CD14-positive monocyte (primary cell): ENCODE measurements around the gene TAS1R3. TPM values are rescaled to one million over a fixed set of nuclear protein-coding genes. Genes with fewer than 3 reads are reported as not detected.

Experiments used
- DNase-seq, 3 donors: peaks; one replicate each; pipeline ENCODE4 v3.0.0-alpha.2; 2011 to 2022
- H2AFZ ChIP-seq: 2 replicates; pipeline ENCODE4 v1.6.0; 2012; ENCODE audit warnings: mild to moderate bottlenecking, low read depth, low read length, inconsistent platforms; ENCODE audit not compliant: insufficient read depth, poor library complexity, severe bottlenecking
- H3K27ac ChIP-seq, 2 donors: 1 replicate in 1 of 2; 2 replicates in 1 of 2; pipeline ENCODE4 v1.5.1; 2012 to 2013; ENCODE audit warnings: low read length in 2 of 2, control low read depth in 1 of 2, inconsistent platforms in 1 of 2, low read depth in 1 of 2, mild to moderate bottlenecking in 1 of 2
- H3K27me3 ChIP-seq, 2 donors: one replicate each; pipeline versions ENCODE4 v1.6.0 to v1.6.1; 2011 to 2013; ENCODE audit warnings: low read length in 2 of 2; ENCODE audit not compliant: control insufficient read depth in 2 of 2, insufficient read depth in 2 of 2
- H3K36me3 ChIP-seq, 2 donors: replicated peaks in 1 of 2; 1 replicate in 1 of 2; 2 replicates in 1 of 2; pipeline versions ENCODE4 v1.5.1 to v1.6.1; 2012 to 2013; ENCODE audit warnings: low read length in 2 of 2, control low read depth in 1 of 2, inconsistent platforms in 1 of 2, mild to moderate bottlenecking in 1 of 2; ENCODE audit not compliant: insufficient read depth in 2 of 2, control insufficient read depth in 1 of 2
- H3K4me1 ChIP-seq, 2 donors: 1 replicate in 1 of 2; 2 replicates in 1 of 2; pipeline versions ENCODE4 v1.5.1 to v1.6.1; 2012 to 2013; ENCODE audit warnings: low read length in 2 of 2, control low read depth in 1 of 2, inconsistent platforms in 1 of 2, mild to moderate bottlenecking in 1 of 2, moderate library complexity in 1 of 2; ENCODE audit not compliant: insufficient read depth in 2 of 2, control insufficient read depth in 1 of 2
- H3K4me2 ChIP-seq: replicated peaks from 2 replicates; pipeline ENCODE3; 2012; ENCODE audit warnings: low read length, moderate library complexity, mild to moderate bottlenecking; ENCODE audit not compliant: poor library complexity, severe bottlenecking; ENCODE audit errors: extremely low read depth
- H3K4me3 ChIP-seq, 3 experiments: fragments of 200-600 bp in 1 of 3; sonication (generic) in 1 of 3; replicated peaks in 1 of 3; 1 replicate in 2 of 3; 2 replicates in 1 of 3; pipeline ENCODE4 v1.5.1; 2011 to 2013; ENCODE audit warnings: low read length in 3 of 3, mild to moderate bottlenecking in 3 of 3, control low read depth in 2 of 3, low read depth in 2 of 3, inconsistent platforms in 1 of 3, moderate library complexity in 1 of 3
- H3K79me2 ChIP-seq: 2 replicates; pipeline ENCODE4 v1.6.0; 2012; ENCODE audit warnings: mild to moderate bottlenecking, control low read depth, inconsistent platforms, low read length, moderate library complexity; ENCODE audit not compliant: insufficient read depth
- H3K9ac ChIP-seq: 2 replicates; pipeline ENCODE4 v1.6.0; 2017; ENCODE audit warnings: low read length, mild to moderate bottlenecking; ENCODE audit not compliant: insufficient read depth, poor library complexity, severe bottlenecking
- H3K9me3 ChIP-seq, 2 donors: replicated peaks in 1 of 2; 1 replicate in 1 of 2; 2 replicates in 1 of 2; pipeline versions ENCODE4 v1.5.1 to v1.6.1; 2012 to 2013; ENCODE audit warnings: low read length in 2 of 2, control low read depth in 1 of 2; ENCODE audit not compliant: control insufficient read depth in 1 of 2, insufficient read depth in 1 of 2
- H4K20me1 ChIP-seq: 2 replicates; pipeline ENCODE4 v1.6.0; 2012; ENCODE audit warnings: mild to moderate bottlenecking, low read length, control low read depth, moderate library complexity; ENCODE audit not compliant: insufficient read depth
- H3K27ac Mint-ChIP-seq, 7 donors: one replicate each; pipeline ENCODE4 v1.8.0; 2020; ENCODE audit warnings: mild to moderate bottlenecking in 7 of 7, mixed read lengths in 7 of 7, moderate library complexity in 6 of 7, inconsistent platforms in 2 of 7
- H3K27me3 Mint-ChIP-seq, 3 donors: one replicate each; pipeline ENCODE4 v1.8.0; 2021 to 2022; ENCODE audit warnings: low read depth in 3 of 3, mild to moderate bottlenecking in 3 of 3, mixed read lengths in 3 of 3, moderate library complexity in 3 of 3, inconsistent platforms in 1 of 3
- H3K36me3 Mint-ChIP-seq, 2 donors: one replicate each; pipeline ENCODE4 v1.8.0; 2020; ENCODE audit warnings: mixed read lengths in 2 of 2, inconsistent platforms in 1 of 2, mild to moderate bottlenecking in 1 of 2
- H3K4me1 Mint-ChIP-seq: one replicate; pipeline ENCODE4 v1.8.0; 2020; ENCODE audit warnings: mild to moderate bottlenecking, mixed read lengths
- H3K4me3 Mint-ChIP-seq, 2 donors: one replicate each; pipeline ENCODE4 v1.8.0; 2020; ENCODE audit warnings: mild to moderate bottlenecking in 2 of 2, mixed read lengths in 2 of 2, moderate library complexity in 1 of 2
- H3K9me3 Mint-ChIP-seq, 7 donors: one replicate each; pipeline ENCODE4 v1.8.0; 2020 to 2022; ENCODE audit warnings: mixed read lengths in 7 of 7, mild to moderate bottlenecking in 6 of 7, moderate library complexity in 6 of 7, inconsistent platforms in 2 of 7
- CTCF ChIP-seq: fragments of 200-600 bp; IDR thresholded peaks from one replicate; pipeline ENCODE4 v1.8.0; 2022; ENCODE audit warnings: antibody characterized with exemption, mild to moderate bottlenecking
- WGBS: methylation state at CpG from one replicate; pipeline ENCODE4 v1.1.5; 2013; ENCODE audit warnings: missing lambda C conversion rate; ENCODE audit not compliant: insufficient coverage; 5-methylcytosine and 5-hydroxymethylcytosine counted together
- intact Hi-C, 2 donors: fragments of 100-400 bp; cut with micrococcal nuclease; formaldehyde crosslinking; loops; one replicate each; pipeline versions ENCODE4 v1.15.0 to v1.15.1; 2023
- polyA plus RNA-seq, 3 donors: library from polyadenylated mRNA; depleted of rRNA in 1 of 3; unstranded in 2 of 3; stranded (reverse) in 1 of 3; fragments of 300-500 nt in 2 of 3; fragments of >200 nt in 1 of 3; fragmentation: Illumina TruSeq in 2 of 3; gene quantifications; 1 replicate in 2 of 3; 2 replicates in 1 of 3; pipeline ENCODE4 v1.2.3, GENCODE V29; 2012 to 2021

The TAS1R3 gene
- polyA plus RNA-seq, 3 donors: 0.45 TPM; not detected in 2

- Mint-ChIP-seq H3K9me3 (no peaks in the 10 kb centered on the region), H3K4me1 (peaks cover 36% of the 10 kb centered on the region), H3K27me3 (peaks cover 0 to 4% (median 0%) of the 10 kb centered on the region in 3 donors), H3K36me3 (peaks cover 3 to 17% of the 10 kb centered on the region in 2 donors), H3K27ac (peak overlapping the region; percentile 72 to 91 (median 85)), H3K4me3 (peak overlapping the region; percentile 81 to 90)
- Histone ChIP-seq H2AFZ (peak overlapping the region; percentile 56), H4K20me1 (peaks cover 59% of the 10 kb centered on the region), H3K27me3 (no peaks in the 10 kb centered on the region), H3K4me1 (peaks cover 39 to 55% of the 10 kb centered on the region in 2 donors), H3K36me3 (peaks cover 14 to 17% of the 10 kb centered on the region in 2 donors), H3K4me3 (peak overlapping the region; percentile 57 to 91 (median 64)), H3K79me2 (peaks cover 49% of the 10 kb centered on the region), H3K27ac (peak overlapping the region; percentile 41 to 80), H3K4me2 (peak overlapping the region; percentile 99), H3K9me3 (no peaks in the 10 kb centered on the region), H3K9ac (peak overlapping the region; percentile 81)
- DNase-seq: no peak
- intact Hi-C loops: loop anchor here in 1 of 2 donors (5.0 kb wide), 2 partner anchors 71 to 476 kb away; partner anchors contain the start of gene AURKAIP1
- no peak for TF ChIP-seq CTCF
- 56% methylated on average over 27 of the region's 27 CpGs for WGBS
Measured at GRCh38 chr1:1306661-1307260, 24.3 kb upstream of the TAS1R3 start.

- DNase-seq: peak in 1 of 3 donors; percentile 1
- intact Hi-C loops: loop anchor here in 1 of 2 donors (5.0 kb wide), 2 partner anchors 70 to 475 kb away; partner anchors contain the start of gene AURKAIP1
- peak overlapping the region; percentile 41 to 80 for H3K27ac ChIP-seq
- H3K27me3 Mint-ChIP-seq: peaks cover 0 to 4% (median 0%) of the 10 kb centered on the region in 3 donors
- H3K36me3 Mint-ChIP-seq: peaks cover 3 to 23% of the 10 kb centered on the region in 2 donors
- H3K4me1 Mint-ChIP-seq: peaks cover 36% of the 10 kb centered on the region
- no peak for TF ChIP-seq CTCF
- H3K36me3 ChIP-seq: peaks cover 21 to 22% of the 10 kb centered on the region in 2 donors
- no peaks in the 10 kb centered on the region for H3K27me3 ChIP-seq
- peak overlapping the region; percentile 81 for H3K9ac ChIP-seq
- no peaks in the 10 kb centered on the region for H3K9me3 ChIP-seq
- peak overlapping the region; percentile 99 for H3K4me2 ChIP-seq
- peaks cover 45% of the 10 kb centered on the region for H3K79me2 ChIP-seq
- peaks cover 39 to 55% of the 10 kb centered on the region in 2 donors for H3K4me1 ChIP-seq
- peak overlapping the region; percentile 81 to 90 for H3K4me3 Mint-ChIP-seq
- peaks cover 53% of the 10 kb centered on the region for H4K20me1 ChIP-seq
- H3K27ac Mint-ChIP-seq: peak overlapping the region; percentile 72 to 91 (median 85)
- no peaks in the 10 kb centered on the region for H3K9me3 Mint-ChIP-seq
- H3K4me3 ChIP-seq: peak overlapping the region; percentile 57 to 91 (median 64)
- WGBS: 1% methylated on average over 83 of the region's 83 CpGs
- peak overlapping the region; percentile 56 for H2AFZ ChIP-seq
Measured at GRCh38 chr1:1307261-1307922, 23.7 kb upstream of the TAS1R3 start.
